K562 (cell line): ENCODE results near the gene RNPEP. TPM values are rescaled to one million over a fixed set of nuclear protein-coding genes. Genes with fewer than 3 reads are reported as not detected.
A peak's percentile ranks its signal among the peaks of the same experiment; 100 is the strongest.

Experiments used
- CHD4 ChIP-seq: fragments of 200-600 bp; sonication (generic); IDR thresholded peaks from 3 replicates; pipeline ENCODE4 v1.6.1; 2012; ENCODE audit warnings: low read depth, mild to moderate bottlenecking, mixed read lengths, low read length, inconsistent platforms; ENCODE audit not compliant: insufficient read depth, insufficient replicate concordance, poor library complexity, severe bottlenecking
- ETV1 ChIP-seq: fragments of 450-650 bp; conservative IDR thresholded peaks from 2 replicates; pipeline ENCODE4 v1.6.1; 2016; ENCODE audit warnings: missing genetic modification characterization, control low read depth, low read depth, missing compliant biosample characterization
- KAT8 ChIP-seq: fragments of 450-650 bp; IDR thresholded peaks from 2 replicates; pipeline ENCODE4 v1.6.1; 2016; ENCODE audit warnings: low read depth, mild to moderate bottlenecking
- KDM1A ChIP-seq, 2 experiments: fragments of 450-650 bp; IDR thresholded peaks; 2 replicates each; pipeline ENCODE4 v1.6.1; 2016; ENCODE audit warnings: mild to moderate bottlenecking in 2 of 2
- MYC ChIP-seq, 2 experiments: fragments of 250-450 bp in 1 of 2; sonication (Bioruptor Pico) in 1 of 2; IDR thresholded peaks; 2 replicates each; pipeline versions ENCODE4 v1.5.1 to v1.6.1; 2012 to 2021; ENCODE audit warnings: low read depth in 2 of 2, borderline replicate concordance in 1 of 2, improper control_type of control experiment in 1 of 2, low read length in 1 of 2, mild to moderate bottlenecking in 1 of 2, moderate library complexity in 1 of 2
- NR2C1 ChIP-seq, 2 experiments: fragments of 450-650 bp; IDR thresholded peaks; 2 replicates each; pipeline ENCODE4 v1.6.1; 2017; ENCODE audit warnings: mild to moderate bottlenecking in 2 of 2, antibody characterized with exemption in 1 of 2, inconsistent platforms in 1 of 2, missing compliant biosample characterization in 1 of 2, missing genetic modification characterization in 1 of 2
- TBL1XR1 ChIP-seq, 2 experiments: IDR thresholded peaks; 2 replicates each; pipeline ENCODE4 v1.6.1; 2012; ENCODE audit warnings: improper control_type of control experiment in 2 of 2, low read length in 2 of 2, mild to moderate bottlenecking in 1 of 2
- TCF7 ChIP-seq: sonication (generic); IDR thresholded peaks from 2 replicates; pipeline ENCODE4 v1.6.1; 2016; ENCODE audit warnings: antibody characterized with exemption, borderline replicate concordance
- XRCC4 ChIP-seq: IDR thresholded peaks from one replicate; pipeline ENCODE4 v1.6.1; 2011; ENCODE audit not compliant: insufficient read depth, insufficient read length; ENCODE audit errors: extremely low read depth
- ZKSCAN1 ChIP-seq: fragments of 150-350 bp; IDR thresholded peaks from 2 replicates; pipeline ENCODE4 v1.6.1; 2016; ENCODE audit warnings: low read depth, low read length
- ZNF316 ChIP-seq: fragments of 450-650 bp; IDR thresholded peaks from 2 replicates; pipeline ENCODE4 v1.6.1; 2016
- ZNF347 ChIP-seq: fragments of 450-650 bp; formaldehyde crosslinking; IDR thresholded peaks from 2 replicates; pipeline ENCODE4 v1.4.0; 2020; ENCODE audit warnings: low read depth, mild to moderate bottlenecking, moderate library complexity
- ZNF77 ChIP-seq: fragments of 250-450 bp; sonication (Bioruptor Pico); IDR thresholded peaks from 2 replicates; pipeline ENCODE4 v1.5.0; 2020
- ZSCAN32 ChIP-seq: fragments of 450-650 bp; formaldehyde crosslinking; IDR thresholded peaks from 2 replicates; pipeline ENCODE4 v1.4.0; 2020; ENCODE audit warnings: mild to moderate bottlenecking, moderate library complexity
- polyA plus RNA-seq, 8 experiments: library from polyadenylated mRNA; depleted of rRNA in 4 of 8; stranded (reverse) in 5 of 8; unstranded in 3 of 8; fragments of >200 nt; fragmentation: Nextera tagmentation in 2 of 8; fragmentation: Illumina TruSeq in 1 of 8; extraction: Ambion mirVana in 2 of 8; extraction: Trizol in 1 of 8; gene quantifications; 2 replicates each; pipeline versions ENCODE4 v1.2.1 to v1.2.3, GENCODE V29; 2011 to 2014; ENCODE audit warnings: inconsistent platforms in 1 of 8, missing spikeins in 1 of 8
- total RNA-seq, 7 experiments: library from RNA; depleted of rRNA in 6 of 7; stranded (reverse); fragments of >200 nt in 6 of 7; fragmentation: Illumina TruSeq in 2 of 7; extraction: Trizol in 2 of 7; gene quantifications; 2 replicates each; pipeline versions ENCODE4 v1.2.1 to v1.2.3, GENCODE V29; 2011 to 2021; ENCODE audit warnings: low replicate concordance in 1 of 7
- TF ChIP-seq, protein P1 (sequence below), 2 experiments: fragments of 200-800 bp in 1 of 2; sonication (Bioruptor generic) in 1 of 2; sonication (generic) in 1 of 2; formaldehyde crosslinking in 1 of 2; IDR thresholded peaks in 1 of 2; conservative IDR thresholded peaks in 1 of 2; 2 replicates each; pipeline versions ENCODE4 v1.5.0 to v1.6.1; 2016 to 2020; ENCODE audit warnings: missing compliant biosample characterization in 1 of 2, missing genetic modification characterization in 1 of 2, missing genetic modification reagents in 1 of 2
- TF ChIP-seq, protein P2 (sequence below): fragments of 150-350 bp; conservative IDR thresholded peaks from 2 replicates; pipeline ENCODE4 v1.6.1; 2014; ENCODE audit warnings: low read length
- TF ChIP-seq, protein P3 (sequence below): sonication (generic); formaldehyde crosslinking; IDR thresholded peaks from 2 replicates; pipeline ENCODE4 v1.8.0; 2022; ENCODE audit warnings: mild to moderate bottlenecking, missing genetic modification reagents

The RNPEP gene
- total and polyA plus RNA-seq, 9 of the 15 experiments (the other 6 are each of a cell fraction or from before 2014, with no cell fraction given), result 27.5 to 131 (median 63.4) TPM

DNA sequence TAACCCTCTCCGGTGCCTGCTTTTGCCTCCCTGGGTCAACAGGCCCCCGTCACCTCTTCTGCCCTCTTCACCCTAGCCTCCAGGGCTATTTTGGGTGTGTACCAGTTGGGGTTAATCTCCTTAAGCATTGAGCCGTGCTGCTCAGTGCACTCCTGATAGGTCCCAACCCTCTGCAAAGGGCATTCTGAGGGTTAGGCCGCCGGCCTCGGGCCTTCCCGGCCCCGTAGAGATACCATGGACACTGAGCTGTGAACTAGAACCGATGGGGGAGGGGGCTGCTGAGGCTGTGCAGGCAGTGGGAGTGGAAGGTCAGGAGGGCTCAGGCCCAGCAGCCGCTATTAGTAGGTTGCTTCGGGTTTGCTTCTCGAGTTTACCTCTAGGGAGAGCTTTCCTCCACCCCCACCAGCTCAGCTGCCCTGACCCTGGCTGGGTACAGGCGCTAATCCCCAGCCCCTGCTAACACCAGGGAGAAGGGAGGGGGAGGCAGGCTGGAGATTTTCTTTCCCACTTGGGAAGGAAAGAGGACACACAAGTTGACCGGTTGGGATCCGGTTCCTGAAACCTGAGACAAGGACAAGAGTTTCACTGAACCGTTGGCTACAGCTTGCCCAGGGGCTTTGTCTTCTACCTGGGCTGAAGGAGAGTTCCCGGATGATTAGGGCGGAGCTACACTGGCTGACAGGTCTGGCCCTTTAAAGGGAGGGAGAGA lies 40.9 kb upstream of the RNPEP start (continued):
- TF ChIP-seq, protein P1, sequence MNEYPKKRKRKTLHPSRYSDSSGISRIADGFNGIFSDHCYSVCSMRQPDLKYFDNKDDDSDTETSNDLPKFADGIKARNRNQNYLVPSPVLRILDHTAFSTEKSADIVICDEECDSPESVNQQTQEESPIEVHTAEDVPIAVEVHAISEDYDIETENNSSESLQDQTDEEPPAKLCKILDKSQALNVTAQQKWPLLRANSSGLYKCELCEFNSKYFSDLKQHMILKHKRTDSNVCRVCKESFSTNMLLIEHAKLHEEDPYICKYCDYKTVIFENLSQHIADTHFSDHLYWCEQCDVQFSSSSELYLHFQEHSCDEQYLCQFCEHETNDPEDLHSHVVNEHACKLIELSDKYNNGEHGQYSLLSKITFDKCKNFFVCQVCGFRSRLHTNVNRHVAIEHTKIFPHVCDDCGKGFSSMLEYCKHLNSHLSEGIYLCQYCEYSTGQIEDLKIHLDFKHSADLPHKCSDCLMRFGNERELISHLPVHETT (CRISPR knock-in tag; conservative IDR thresholded peaks at IDR 0.05 in 1 of 2, IDR thresholded peaks at IDR 0.05 in 1 of 2), result no peak
- TF ChIP-seq NR2C1 (IDR thresholded peaks at IDR 0.05) (peak; percentile 59; the same call in 1 of the 2 replicates), NR2C1 (tag; IDR thresholded peaks at IDR 0.05) (peak; percentile 42; the same call in 1 of the 2 replicates), TBL1XR1 (IDR thresholded peaks at IDR 0.05; ENCODE audit: low read length in 2 of 2) (peak in 1 of 2 experiments; percentile 25; a peak in 1 of 4 replicates), TCF7 (no peak), KDM1A (IDR thresholded peaks at IDR 0.05) (peak; percentile 71 to 80), CHD4 (no peak), MYC (IDR thresholded peaks at IDR 0.05; ENCODE audit: low read depth, low read length) (no peak), MYC (CRISPR knock-in tag; IDR thresholded peaks at IDR 0.05; ENCODE audit: borderline replicate concordance, low read depth) (0 out of 2 replicates have a peak, but pooled peaks have one; percentile 57), ZNF77 (no peak), XRCC4 (no peak), ETV1 (tag) (no peak), ZNF316 (no peak), KAT8 (no peak), ZNF347 (CRISPR knock-in tag) (no peak), ZKSCAN1 (peak; percentile 83), ZSCAN32 (CRISPR knock-in tag) (no peak)
- TF ChIP-seq, protein P2, sequence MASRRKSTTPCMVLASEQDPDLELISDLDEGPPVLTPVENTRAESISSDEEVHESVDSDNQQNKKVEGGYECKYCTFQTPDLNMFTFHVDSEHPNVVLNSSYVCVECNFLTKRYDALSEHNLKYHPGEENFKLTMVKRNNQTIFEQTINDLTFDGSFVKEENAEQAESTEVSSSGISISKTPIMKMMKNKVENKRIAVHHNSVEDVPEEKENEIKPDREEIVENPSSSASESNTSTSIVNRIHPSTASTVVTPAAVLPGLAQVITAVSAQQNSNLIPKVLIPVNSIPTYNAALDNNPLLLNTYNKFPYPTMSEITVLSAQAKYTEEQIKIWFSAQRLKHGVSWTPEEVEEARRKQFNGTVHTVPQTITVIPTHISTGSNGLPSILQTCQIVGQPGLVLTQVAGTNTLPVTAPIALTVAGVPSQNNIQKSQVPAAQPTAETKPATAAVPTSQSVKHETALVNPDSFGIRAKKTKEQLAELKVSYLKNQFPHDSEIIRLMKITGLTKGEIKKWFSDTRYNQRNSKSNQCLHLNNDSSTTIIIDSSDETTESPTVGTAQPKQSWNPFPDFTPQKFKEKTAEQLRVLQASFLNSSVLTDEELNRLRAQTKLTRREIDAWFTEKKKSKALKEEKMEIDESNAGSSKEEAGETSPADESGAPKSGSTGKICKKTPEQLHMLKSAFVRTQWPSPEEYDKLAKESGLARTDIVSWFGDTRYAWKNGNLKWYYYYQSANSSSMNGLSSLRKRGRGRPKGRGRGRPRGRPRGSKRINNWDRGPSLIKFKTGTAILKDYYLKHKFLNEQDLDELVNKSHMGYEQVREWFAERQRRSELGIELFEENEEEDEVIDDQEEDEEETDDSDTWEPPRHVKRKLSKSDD, result no peak
- TF ChIP-seq, protein P3, sequence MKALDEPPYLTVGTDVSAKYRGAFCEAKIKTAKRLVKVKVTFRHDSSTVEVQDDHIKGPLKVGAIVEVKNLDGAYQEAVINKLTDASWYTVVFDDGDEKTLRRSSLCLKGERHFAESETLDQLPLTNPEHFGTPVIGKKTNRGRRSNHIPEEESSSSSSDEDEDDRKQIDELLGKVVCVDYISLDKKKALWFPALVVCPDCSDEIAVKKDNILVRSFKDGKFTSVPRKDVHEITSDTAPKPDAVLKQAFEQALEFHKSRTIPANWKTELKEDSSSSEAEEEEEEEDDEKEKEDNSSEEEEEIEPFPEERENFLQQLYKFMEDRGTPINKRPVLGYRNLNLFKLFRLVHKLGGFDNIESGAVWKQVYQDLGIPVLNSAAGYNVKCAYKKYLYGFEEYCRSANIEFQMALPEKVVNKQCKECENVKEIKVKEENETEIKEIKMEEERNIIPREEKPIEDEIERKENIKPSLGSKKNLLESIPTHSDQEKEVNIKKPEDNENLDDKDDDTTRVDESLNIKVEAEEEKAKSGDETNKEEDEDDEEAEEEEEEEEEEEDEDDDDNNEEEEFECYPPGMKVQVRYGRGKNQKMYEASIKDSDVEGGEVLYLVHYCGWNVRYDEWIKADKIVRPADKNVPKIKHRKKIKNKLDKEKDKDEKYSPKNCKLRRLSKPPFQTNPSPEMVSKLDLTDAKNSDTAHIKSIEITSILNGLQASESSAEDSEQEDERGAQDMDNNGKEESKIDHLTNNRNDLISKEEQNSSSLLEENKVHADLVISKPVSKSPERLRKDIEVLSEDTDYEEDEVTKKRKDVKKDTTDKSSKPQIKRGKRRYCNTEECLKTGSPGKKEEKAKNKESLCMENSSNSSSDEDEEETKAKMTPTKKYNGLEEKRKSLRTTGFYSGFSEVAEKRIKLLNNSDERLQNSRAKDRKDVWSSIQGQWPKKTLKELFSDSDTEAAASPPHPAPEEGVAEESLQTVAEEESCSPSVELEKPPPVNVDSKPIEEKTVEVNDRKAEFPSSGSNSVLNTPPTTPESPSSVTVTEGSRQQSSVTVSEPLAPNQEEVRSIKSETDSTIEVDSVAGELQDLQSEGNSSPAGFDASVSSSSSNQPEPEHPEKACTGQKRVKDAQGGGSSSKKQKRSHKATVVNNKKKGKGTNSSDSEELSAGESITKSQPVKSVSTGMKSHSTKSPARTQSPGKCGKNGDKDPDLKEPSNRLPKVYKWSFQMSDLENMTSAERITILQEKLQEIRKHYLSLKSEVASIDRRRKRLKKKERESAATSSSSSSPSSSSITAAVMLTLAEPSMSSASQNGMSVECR (CRISPR knock-in tag), result no peak
